GM06990 (cell line): ENCODE results near the gene ITCH.
"Not testable (repeated sequence)": the region's sequence is repeated elsewhere in the genome, so short reads cannot be mapped to it uniquely, and the experiment has no call there.

ENCODE experiments used
- DNase-seq: peaks from one replicate; pipeline ENCODE4 v3.0.0-alpha.2; 2011; ENCODE audit not compliant: insufficient read length; ENCODE audit errors: extremely low read depth
- H3K27me3 ChIP-seq: replicated peaks from 2 replicates; pipeline ENCODE4 v1.6.0; 2011; ENCODE audit warnings: low read length; ENCODE audit not compliant: control insufficient read depth, insufficient read depth
- H3K36me3 ChIP-seq: 2 replicates; pipeline ENCODE4 v1.5.1; 2011; ENCODE audit warnings: low read length; ENCODE audit not compliant: control insufficient read depth, insufficient read depth
- H3K4me3 ChIP-seq: replicated peaks from 2 replicates; pipeline ENCODE4 v1.5.1; 2011; ENCODE audit warnings: low read depth, mild to moderate bottlenecking, control low read depth, low read length
- CTCF ChIP-seq: IDR thresholded peaks from 2 replicates; pipeline ENCODE4 v1.5.1; 2011; ENCODE audit warnings: low read length, control low read depth, mild to moderate bottlenecking, inconsistent platforms; ENCODE audit not compliant: insufficient read depth, poor library complexity, severe bottlenecking

Gene ITCH

DNA sequence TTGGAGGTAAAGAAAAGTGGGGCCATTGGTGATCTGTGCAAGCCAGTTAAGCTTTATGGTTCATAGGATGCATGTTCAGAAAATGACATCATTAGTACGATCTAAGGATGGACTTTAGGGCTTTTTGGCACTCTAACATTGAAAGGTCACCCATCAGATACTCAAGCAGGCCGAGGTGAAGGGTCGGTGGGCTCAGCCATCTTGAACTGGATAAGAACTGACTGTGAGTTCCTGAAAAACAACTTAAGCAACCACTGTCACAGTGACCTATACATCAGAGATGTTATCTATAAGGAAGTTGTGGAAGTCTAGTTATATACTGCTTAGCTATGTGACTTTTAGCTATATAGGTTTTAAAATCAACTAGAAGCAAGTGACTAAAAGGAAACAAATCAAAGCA lies 13.0 kb upstream of the ITCH start:
- TF ChIP-seq CTCF = no peak
- H3K27me3 ChIP-seq = no peaks in the 10 kb centered on the region
- no peak for DNase-seq
- no peak overlapping the region for H3K4me3 ChIP-seq
- H3K36me3 ChIP-seq = no peaks in the 10 kb centered on the region

GRCh38 chr20:34353467-34353866 lies 9.6 kb upstream of the ITCH start:
- not testable (repeated sequence) for DNase-seq, H3K4me3 ChIP-seq, H3K36me3 ChIP-seq, H3K27me3 ChIP-seq

- Histone ChIP-seq H3K36me3 (no peaks in the 10 kb centered on the region), H3K27me3 (no peaks in the 10 kb centered on the region), H3K4me3 (no peak overlapping the region)
- DNase-seq = no peak
- TF ChIP-seq CTCF = no peak
These were observed 7.6 kb upstream of the ITCH start for GRCh38 chr20:34355427-34355826.

- H3K36me3 ChIP-seq, DNase-seq, H3K4me3 ChIP-seq, H3K27me3 ChIP-seq: not testable (repeated sequence)
These were observed 3.3 kb upstream of the ITCH start for GRCh38 chr20:34359729-34360128.

DNA sequence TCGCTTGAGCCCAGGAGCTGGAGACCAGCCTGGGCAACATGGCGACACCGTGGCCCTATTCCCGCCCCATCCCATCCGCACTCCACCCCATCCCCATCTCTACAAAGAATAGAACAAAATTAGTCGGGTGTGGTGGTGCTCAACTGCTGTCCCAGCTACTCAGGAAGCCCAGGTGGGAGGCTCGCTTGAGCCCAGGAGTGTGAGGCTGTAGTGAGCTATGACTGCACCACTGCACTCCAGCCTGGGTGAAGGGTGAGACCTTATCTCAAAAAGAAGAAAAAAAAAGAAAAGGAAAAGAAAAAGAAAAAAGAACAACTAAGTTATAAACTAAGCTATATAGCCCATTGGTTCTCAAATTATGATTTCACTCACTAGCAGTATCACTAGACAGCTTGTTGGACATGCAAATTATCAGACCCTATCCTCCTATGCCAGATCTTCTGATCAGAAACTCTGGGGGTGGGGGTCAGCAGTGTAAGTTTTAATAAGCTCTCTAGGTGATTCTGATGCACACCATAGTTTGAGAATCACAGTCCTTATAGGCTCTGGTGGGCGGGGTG lies 491 bp upstream of the ITCH start:
- no peaks in the 10 kb centered on the region for H3K27me3 ChIP-seq
- no peak for TF ChIP-seq CTCF
- no peak overlapping the region; the same call in 1 of the 2 replicates for H3K4me3 ChIP-seq
- H3K36me3 ChIP-seq = no peaks in the 10 kb centered on the region; the same call in 1 of the 2 replicates
- no peak for DNase-seq

DNA sequence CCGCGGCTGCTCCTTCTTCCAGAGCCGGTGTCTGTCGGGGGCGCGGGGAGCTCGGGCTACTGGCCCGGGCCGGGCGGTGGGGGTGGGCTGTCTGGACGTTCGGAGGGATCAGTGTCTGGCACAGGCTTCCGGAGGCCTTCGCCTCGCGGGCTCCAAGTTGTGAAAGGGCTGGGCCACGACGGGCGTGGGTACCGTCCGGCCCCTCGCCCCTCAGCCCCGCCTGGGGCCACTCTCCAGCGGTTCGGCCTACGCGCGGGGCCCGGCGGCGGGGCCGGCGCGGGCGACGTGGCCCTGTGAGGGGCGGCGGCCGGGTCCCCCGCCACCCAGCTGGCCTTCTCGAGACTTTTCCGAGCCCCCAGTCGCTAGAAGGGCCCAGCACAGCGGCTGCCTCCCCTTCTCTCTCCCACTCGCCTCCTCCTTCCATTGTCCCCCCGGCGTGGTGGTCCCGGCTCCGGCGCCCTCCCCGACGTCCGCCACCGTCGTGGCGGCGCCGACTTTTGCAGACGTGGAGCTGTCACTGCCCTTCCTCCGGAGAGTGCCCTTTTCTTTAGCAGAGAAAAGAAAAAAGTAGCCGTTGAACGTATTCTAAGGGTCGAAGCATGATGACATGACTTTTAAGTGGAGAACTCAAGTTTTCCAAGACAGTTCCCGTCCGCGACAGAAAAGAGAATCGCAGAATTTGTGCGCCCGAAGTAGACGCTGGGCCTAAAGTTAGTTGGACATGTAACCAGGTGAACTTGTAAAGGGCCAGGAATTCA lies 571 bp downstream of the ITCH start:
- Histone ChIP-seq H3K27me3 (no peaks in the 10 kb centered on the region), H3K36me3 (no peaks in the 10 kb centered on the region; the same call in 1 of the 2 replicates), H3K4me3 (peak overlapping the region; percentile 86)
- DNase-seq = no peak
- TF ChIP-seq CTCF = no peak

GRCh38 chr20:34364223-34364506 lies 1.1 kb downstream of the ITCH start:
- H3K36me3 ChIP-seq = no peaks in the 10 kb centered on the region; the same call in none of the 2 replicates
- no peaks in the 10 kb centered on the region for H3K27me3 ChIP-seq
- H3K4me3 ChIP-seq = peak overlapping the region; percentile 86
- DNase-seq = no peak
- no peak for TF ChIP-seq CTCF
